Measurements from ENCODE around the gene MACROD2. TPM values are rescaled to one million over a fixed set of nuclear protein-coding genes. Genes with fewer than 3 reads are reported as not detected.

Gene MACROD2
- total and polyA plus RNA-seq, 9 donors, result 2.0 to 4.9 (median 3.1) TPM

Other genes starting within 250 kb of the MACROD2 start
- gene ESF1, start 210.6 kb upstream of the MACROD2 start, total RNA-seq, result 12.5 TPM
- gene ESF1, start 210.6 kb upstream of the MACROD2 start, polyA plus RNA-seq (ENCODE audit: insufficient read depth in 1 of 8, insufficient read length in 8 of 8, low replicate concordance in 1 of 8), result 10 to 100 TPM; 11.6 to 20.4 (median 15.7) TPM
- gene NDUFAF5, start 210.5 kb upstream of the MACROD2 start, total RNA-seq, result 26.0 TPM
- 10 to 100 TPM; 14.0 to 23.1 (median 17.7) TPM for gene NDUFAF5, start 210.5 kb upstream of the MACROD2 start, polyA plus RNA-seq (ENCODE audit: insufficient read depth in 1 of 8, insufficient read length in 8 of 8, low replicate concordance in 1 of 8)
- not detected for gene SEL1L2, start 4.9 kb upstream of the MACROD2 start, total RNA-seq
- under 1 TPM in 3 of 8 donors, not detected in 5; 0.12 to 0.50 (median 0.23) TPM for gene SEL1L2, start 4.9 kb upstream of the MACROD2 start, polyA plus RNA-seq (ENCODE audit: insufficient read depth in 1 of 8, insufficient read length in 8 of 8, low replicate concordance in 1 of 8)